Left lung (tissue), 10 donors: ENCODE data around the gene UNC5A. TPM values are rescaled to one million over a fixed set of nuclear protein-coding genes. Genes with fewer than 3 reads are reported as not detected.

Experiments used
- ATAC-seq: fragments of 200-7000 bp; cut with Tn5 transposase; one replicate; pipeline ENCODE4 v1.9.1; 2020; ENCODE audit warnings: moderate library complexity
- DNase-seq, 4 donors: peaks; one replicate each; pipeline ENCODE4 v3.0.0-alpha.2; 2013 to 2020
- H3K27ac ChIP-seq, 2 donors: fragments of 200-600 bp; sonication (generic) in 1 of 2; one replicate each; pipeline versions ENCODE4 v1.5.0 to v1.8.0; 2020 to 2021
- H3K27me3 ChIP-seq, 2 donors: fragments of 200-600 bp; sonication (generic) in 1 of 2; one replicate each; pipeline versions ENCODE4 v1.5.0 to v1.8.0; 2020 to 2021
- H3K36me3 ChIP-seq, 2 donors: fragments of 200-600 bp; sonication (generic) in 1 of 2; one replicate each; pipeline versions ENCODE4 v1.5.0 to v1.8.0; 2020 to 2021
- H3K4me1 ChIP-seq, 2 donors: fragments of 200-600 bp; one replicate each; pipeline ENCODE4 v1.8.0; 2021
- H3K4me3 ChIP-seq, 2 donors: fragments of 200-600 bp; sonication (generic) in 1 of 2; one replicate each; pipeline versions ENCODE4 v1.5.0 to v1.8.0; 2020 to 2021; ENCODE audit warnings: mild to moderate bottlenecking in 1 of 2
- H3K9me3 ChIP-seq, 2 donors: fragments of 200-600 bp; sonication (generic) in 1 of 2; one replicate each; pipeline versions ENCODE4 v1.5.0 to v1.8.0; 2020 to 2021
- intact Hi-C, 2 donors: fragments of 100-400 bp; cut with DNase I; formaldehyde crosslinking; loops; one replicate each; pipeline versions ENCODE4 v1.11.2 to v1.14.2; 2022
- polyA plus RNA-seq, 6 donors: library from polyadenylated mRNA; unstranded; fragments of 120-200 nt; gene quantifications; one replicate each; pipeline ENCODE4 v1.2.1, GENCODE V29; 2013; ENCODE audit not compliant: insufficient read length in 6 of 6
- total RNA-seq, 2 donors: library from RNA; stranded (reverse); fragmentation: NEBNext Ultra II Directional; extraction: Animal tissue kit (Norgen Biotek cat#: 25700); gene quantifications; one replicate each; pipeline ENCODE4 v1.2.1, GENCODE V29; 2021
- TF ChIP-seq, protein P1 (sequence below), 2 donors: fragments of 200-600 bp; sonication (generic) in 1 of 2; IDR thresholded peaks; one replicate each; pipeline versions ENCODE4 v1.5.0 to v1.8.0; 2021; ENCODE audit warnings: antibody characterized with exemption in 2 of 2
- donor health status: DM: no; HTN: yes; CAD: no.
- donor health status: DM: no; HTN: no; CAD: no.

Gene UNC5A
- total and polyA plus RNA-seq, 8 donors, result 0.24 to 1.6 (median 1.0) TPM; not detected in 1

DNA sequence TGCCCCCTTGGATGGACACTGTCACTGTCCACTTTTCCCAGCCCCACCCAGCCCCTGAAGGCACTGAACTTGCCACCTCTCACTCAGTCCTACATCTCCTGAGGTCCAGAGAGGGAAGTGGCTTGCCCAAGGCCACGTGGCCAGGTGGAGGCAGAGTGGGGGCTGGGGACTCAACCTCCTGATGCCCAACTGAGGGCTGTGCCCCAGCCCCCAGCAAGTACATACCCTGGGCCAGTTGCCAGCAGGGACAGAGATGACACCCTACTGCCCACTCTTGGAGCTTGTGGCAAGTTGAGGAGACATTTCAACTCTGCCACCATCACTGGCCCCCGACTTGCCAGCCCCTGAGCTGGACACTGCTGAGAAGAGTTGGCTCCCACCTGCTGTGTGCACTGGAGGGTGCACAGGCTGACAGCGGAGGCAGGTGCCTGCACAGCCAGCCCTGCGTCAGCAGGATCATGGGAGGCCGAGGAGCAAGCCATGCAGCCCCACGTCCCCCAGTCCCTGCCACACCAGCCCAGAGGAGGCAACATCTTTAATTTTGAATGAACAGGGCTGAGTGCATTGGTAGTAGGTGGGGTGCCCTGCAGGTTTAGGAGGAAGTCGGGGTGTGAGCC, 39.4 kb downstream of the UNC5A start:
- DNase-seq (peak in 1 of 4 donors; percentile 55), ATAC-seq (no peak)
- Histone ChIP-seq H3K27me3 (peaks cover 6 to 92% of the 10 kb centered on the region in 2 donors), H3K9me3 (no peaks in the 10 kb centered on the region), H3K27ac (no peak overlapping the region), H3K4me1 (no peaks in the 10 kb centered on the region), H3K4me3 (no peak overlapping the region), H3K36me3 (no peaks in the 10 kb centered on the region)
- intact Hi-C loops, result no loop called here
- TF ChIP-seq, protein P1, sequence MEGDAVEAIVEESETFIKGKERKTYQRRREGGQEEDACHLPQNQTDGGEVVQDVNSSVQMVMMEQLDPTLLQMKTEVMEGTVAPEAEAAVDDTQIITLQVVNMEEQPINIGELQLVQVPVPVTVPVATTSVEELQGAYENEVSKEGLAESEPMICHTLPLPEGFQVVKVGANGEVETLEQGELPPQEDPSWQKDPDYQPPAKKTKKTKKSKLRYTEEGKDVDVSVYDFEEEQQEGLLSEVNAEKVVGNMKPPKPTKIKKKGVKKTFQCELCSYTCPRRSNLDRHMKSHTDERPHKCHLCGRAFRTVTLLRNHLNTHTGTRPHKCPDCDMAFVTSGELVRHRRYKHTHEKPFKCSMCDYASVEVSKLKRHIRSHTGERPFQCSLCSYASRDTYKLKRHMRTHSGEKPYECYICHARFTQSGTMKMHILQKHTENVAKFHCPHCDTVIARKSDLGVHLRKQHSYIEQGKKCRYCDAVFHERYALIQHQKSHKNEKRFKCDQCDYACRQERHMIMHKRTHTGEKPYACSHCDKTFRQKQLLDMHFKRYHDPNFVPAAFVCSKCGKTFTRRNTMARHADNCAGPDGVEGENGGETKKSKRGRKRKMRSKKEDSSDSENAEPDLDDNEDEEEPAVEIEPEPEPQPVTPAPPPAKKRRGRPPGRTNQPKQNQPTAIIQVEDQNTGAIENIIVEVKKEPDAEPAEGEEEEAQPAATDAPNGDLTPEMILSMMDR (IDR thresholded peaks at IDR 0.05), result no peak

DNA sequence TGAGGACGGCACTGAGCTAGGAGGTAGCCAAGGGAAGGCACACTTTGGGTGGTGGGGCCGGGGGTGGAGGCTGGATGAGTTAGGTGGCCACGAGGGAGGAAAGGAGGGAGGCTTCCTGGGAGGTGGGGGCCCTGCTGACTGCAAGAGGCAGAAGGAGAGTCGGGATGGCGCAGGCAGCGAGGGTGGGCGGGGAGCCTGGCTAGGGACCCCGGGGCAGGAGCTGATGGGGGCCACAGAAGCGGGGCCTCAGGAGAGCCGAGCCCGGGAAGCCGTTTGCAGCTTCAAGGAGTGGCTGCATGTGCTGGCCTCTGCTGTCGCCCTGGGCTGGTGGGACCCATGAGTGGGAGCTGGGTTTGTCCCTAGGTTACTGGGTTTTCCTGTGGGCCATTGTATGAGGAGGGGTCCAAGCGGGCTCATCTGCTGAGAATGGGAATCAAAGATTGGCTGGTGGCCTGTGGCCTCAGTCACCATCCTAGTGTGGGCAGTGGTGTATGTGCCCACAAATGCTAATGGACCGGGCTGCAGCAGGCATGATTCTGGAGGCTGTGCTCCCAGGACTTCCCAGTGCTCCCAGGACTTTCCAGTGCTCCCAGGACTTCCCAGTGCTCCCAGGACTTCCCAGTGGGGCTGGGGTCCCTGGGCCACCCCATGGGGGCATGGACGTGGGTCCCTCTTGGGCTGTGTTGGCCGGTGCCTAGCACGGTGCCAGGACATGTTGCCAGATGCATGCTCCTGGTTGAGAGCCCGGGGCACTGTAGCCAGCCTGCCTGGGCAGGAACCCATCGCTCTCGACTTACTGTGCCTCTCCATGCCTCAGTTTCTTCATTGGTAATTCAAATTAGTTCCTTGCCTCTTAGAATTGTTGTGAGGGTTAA, 40.2 kb downstream of the UNC5A start:
- intact Hi-C loops, result no loop called here

DNA sequence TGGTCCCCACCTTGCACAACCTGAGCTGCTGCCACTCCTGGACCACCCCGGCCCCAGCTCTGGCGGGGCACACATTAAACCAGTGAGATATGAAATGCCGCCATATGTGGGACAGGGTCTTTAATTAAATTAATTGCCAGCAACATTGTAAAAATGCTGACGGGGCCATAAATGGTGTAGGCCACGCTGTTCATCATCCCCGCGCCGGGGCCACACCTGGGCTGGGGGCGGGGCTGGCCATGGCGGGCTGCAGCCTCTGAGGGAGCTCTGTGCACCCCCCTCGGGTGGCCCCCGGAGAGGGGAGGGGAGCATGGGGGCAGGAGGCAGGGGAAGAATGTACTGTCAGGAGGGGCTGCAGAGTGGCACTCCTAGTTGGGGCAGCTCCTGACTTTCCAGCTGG, 41.0 kb downstream of the UNC5A start:
- Histone ChIP-seq H3K27ac (no peak overlapping the region), H3K4me3 (no peak overlapping the region), H3K36me3 (no peaks in the 10 kb centered on the region), H3K27me3 (peaks cover 6 to 92% of the 10 kb centered on the region in 2 donors), H3K9me3 (no peaks in the 10 kb centered on the region), H3K4me1 (no peaks in the 10 kb centered on the region)
- TF ChIP-seq, protein P1 (IDR thresholded peaks at IDR 0.05), result no peak
- intact Hi-C loops, result no loop called here
- ATAC-seq, result no peak
- DNase-seq, result peak in 1 of 4 donors; percentile 65

More for the DNA sequence above, 40.2 kb downstream of the UNC5A start:
- Histone ChIP-seq H3K27me3 (peaks cover 6 to 92% of the 10 kb centered on the region in 2 donors), H3K36me3 (no peaks in the 10 kb centered on the region), H3K27ac (no peak overlapping the region), H3K4me1 (no peaks in the 10 kb centered on the region), H3K9me3 (no peaks in the 10 kb centered on the region), H3K4me3 (no peak overlapping the region)
- peak in 1 of 4 donors; percentile 72 for DNase-seq
- ATAC-seq, result no peak
- TF ChIP-seq, protein P1 (IDR thresholded peaks at IDR 0.05), result no peak

DNA sequence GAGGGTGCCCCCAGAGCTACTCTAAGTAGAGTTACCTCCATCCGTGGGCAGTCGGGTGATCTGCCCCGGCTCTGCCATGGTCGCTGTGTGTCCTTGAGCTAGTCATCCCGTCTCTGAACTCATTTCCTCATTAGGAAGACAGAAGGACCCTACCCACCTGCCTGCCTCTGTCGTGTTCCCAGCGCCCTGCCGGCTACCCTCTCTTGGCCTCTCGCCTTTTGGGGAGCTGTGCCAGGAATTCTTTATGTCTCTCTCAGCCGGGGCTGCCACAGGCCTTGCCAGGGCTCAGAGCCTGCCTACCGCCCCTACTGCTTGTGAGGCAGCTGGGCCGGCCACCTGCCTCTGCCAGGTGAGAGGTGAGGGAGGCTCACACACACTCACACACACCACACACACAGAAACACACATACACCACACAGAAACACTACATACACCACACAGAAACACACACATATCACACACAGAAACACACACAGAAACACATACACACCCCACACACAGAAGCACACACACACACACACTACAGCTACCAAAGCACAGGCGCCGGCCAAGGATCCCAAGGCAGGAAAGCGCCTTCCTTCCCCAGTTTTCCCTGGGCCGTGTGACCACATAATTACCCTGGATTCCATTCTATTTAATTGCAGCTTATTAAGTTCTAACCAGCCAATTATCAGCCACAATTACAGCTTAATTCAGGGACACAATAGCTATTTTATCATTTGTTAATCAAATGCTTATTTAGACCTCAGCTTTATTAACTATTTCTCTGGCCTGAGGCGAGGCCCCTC, 41.7 kb downstream of the UNC5A start:
- peak in 1 of 4 donors; percentile 58 for DNase-seq
- Histone ChIP-seq H3K27ac (no peak overlapping the region), H3K4me3 (no peak overlapping the region), H3K4me1 (no peaks in the 10 kb centered on the region), H3K27me3 (peaks cover 2 to 92% of the 10 kb centered on the region in 2 donors), H3K36me3 (no peaks in the 10 kb centered on the region), H3K9me3 (no peaks in the 10 kb centered on the region)
- ATAC-seq, result no peak
- TF ChIP-seq, protein P1 (IDR thresholded peaks at IDR 0.05), result no peak
- intact Hi-C loops, result no loop called here
